ENCODE results near the gene GANAB. TPM values are rescaled to one million over a fixed set of nuclear protein-coding genes. Genes with fewer than 3 reads are reported as not detected.
A peak's percentile ranks its signal among the peaks of the same experiment; 100 is the strongest.

Gene GANAB
- total and polyA plus RNA-seq, 2 of the 4 experiments (the other 2 are of a cell fraction): 209 to 344 TPM

- peak overlapping the region; percentile 1; the same call in 1 of the 2 replicates for H4K5ac ChIP-seq (ENCODE audit: low read depth, low read length)
- H2AK9ac ChIP-seq (replicated peaks; ENCODE audit: low read depth, low read length, poor library complexity): peak overlapping the region; percentile 98
- H3K9ac ChIP-seq (ENCODE audit: low read depth, low read length): peak overlapping the region; percentile 99
- H3K56ac ChIP-seq (ENCODE audit: extremely low read depth, insufficient read depth, low read length): peak overlapping the region; percentile 91
- H4K8ac ChIP-seq (ENCODE audit: low read depth in 2 of 2, low read length in 2 of 2): peak overlapping the region; percentile 32 to 76
- TF ChIP-seq POLR2A (IDR thresholded peaks at IDR 0.05; ENCODE audit: low read depth, low read length) (no peak), MAFK (IDR thresholded peaks at IDR 0.05; ENCODE audit: low read depth, low read length) (no peak)
- in situ Hi-C loops (cut with MboI; ENCODE audit: low sequenced_read_pairs): no loop called here
- ChIA-PET CTCF (no interaction called here), POLR2A (ENCODE audit: unreplicated experiment) (no interaction called here)
- peaks cover 7% of the 10 kb centered on the region; the same call in 1 of the 2 replicates for H3K9me1 ChIP-seq (ENCODE audit: insufficient read depth, low read length)
- no peak for DNase-seq
- intact Hi-C loops (cut with micrococcal nuclease): no loop called here
- peak overlapping the region; percentile 88 for H4K91ac ChIP-seq (ENCODE audit: insufficient read depth, low read depth, low read length)
- H3K79me1 ChIP-seq (ENCODE audit: low read depth in 1 of 2, low read length in 2 of 2): peaks cover 0 to 51% of the 10 kb centered on the region in 2 experiments; a peak in 3 of 4 replicates
- H2AK5ac ChIP-seq (ENCODE audit: low read depth, low read length): peak overlapping the region; percentile 96
- peak overlapping the region; percentile 86 for H3K27ac ChIP-seq (ENCODE audit: insufficient read depth, low read length)
- peaks cover 6% of the 10 kb centered on the region; the same call in 1 of the 2 replicates for H3K4me1 ChIP-seq (ENCODE audit: control insufficient read depth, insufficient read depth, low read length)
- no TSS peak for BruUV-seq (replicated peaks)
- dilution Hi-C loops (cut with HindIII; ENCODE audit: low sequenced_read_pairs, unreplicated experiment): no loop called here
- ATAC-seq (ENCODE audit: low read depth): no peak; the same call in 1 of the 2 replicates
- H3K36me3 ChIP-seq (ENCODE audit: control insufficient read depth, insufficient read depth, low read length): peaks cover 39% of the 10 kb centered on the region
- H2BK15ac ChIP-seq (ENCODE audit: low read depth, low read length): no peak overlapping the region
- peak overlapping the region; percentile 69 for H2AFZ ChIP-seq (replicated peaks; ENCODE audit: low read length, poor library complexity)
- WGBS, 2 experiments (ENCODE audit: extremely low coverage in 2 of 2, insufficient read length in 1 of 2): 28% methylated on average over 4 of the region's 11 CpGs; no CpG with 5 or more reads in 1 of the 2 experiments
- peak overlapping the region; percentile 72 for H3K4me3 ChIP-seq (ENCODE audit: insufficient read depth, low read depth, low read length)
- peaks cover 17% of the 10 kb centered on the region for H4K20me1 ChIP-seq (ENCODE audit: insufficient read depth, low read length)
- peak overlapping the region; percentile 93 for H3K4ac ChIP-seq (ENCODE audit: low read depth, low read length)
- peak overlapping the region; percentile 95 for H3K23ac ChIP-seq (ENCODE audit: low read depth, low read length)
- H3K9me3 ChIP-seq (ENCODE audit: control insufficient read depth, insufficient read depth, low read length): no peaks in the 10 kb centered on the region
- peak overlapping the region; percentile 97 for H3K14ac ChIP-seq (replicated peaks; ENCODE audit: low read depth, low read length)
- H2BK5ac ChIP-seq (ENCODE audit: low read depth, low read length, poor library complexity, severe bottlenecking): peak overlapping the region; percentile 62
- peak overlapping the region; percentile 95 for H3K4me2 ChIP-seq (ENCODE audit: low read depth, low read length)
- H2BK20ac ChIP-seq (ENCODE audit: low read depth, low read length): no peak overlapping the region
- H3K27me3 ChIP-seq (ENCODE audit: control insufficient read depth, insufficient read depth, low read length): no peaks in the 10 kb centered on the region
- no peak overlapping the region; the same call in 1 of the 2 replicates for H3K18ac ChIP-seq (ENCODE audit: low read depth, low read length)
- peak overlapping the region; percentile 68 for H2BK120ac ChIP-seq (ENCODE audit: low read depth, low read length)
Observed at GRCh38 chr11:62645671-62645945, 805 bp downstream of the GANAB start.
